ENCODE measurements around the gene KLF1. TPM values are rescaled to one million over a fixed set of nuclear protein-coding genes. Genes with fewer than 3 reads are reported as not detected.

The KLF1 gene
- total RNA-seq, 1 donor from 2014 or later = not detected

- H3K27ac ChIP-seq (ENCODE audit: low read depth, low read length) = no peak overlapping the region
- H3K27me3 ChIP-seq (ENCODE audit: insufficient read depth, low read length) = peaks cover 33% of the 10 kb centered on the region
- no peaks in the 10 kb centered on the region for H3K36me3 ChIP-seq (ENCODE audit: insufficient read depth, low read length)
- no peaks in the 10 kb centered on the region for H3K9me3 Mint-ChIP-seq (ENCODE audit: unreplicated experiment)
- peaks cover 5% of the 10 kb centered on the region for H3K9me3 ChIP-seq (ENCODE audit: insufficient read depth, low read depth, low read length)
- peak overlapping the region; percentile 62 for H2AFZ ChIP-seq (ENCODE audit: low read depth, low read length)
- H3K79me2 ChIP-seq (ENCODE audit: insufficient read depth, low read length) = no peaks in the 10 kb centered on the region
- H3K4me2 ChIP-seq (ENCODE audit: low read length) = peak overlapping the region; percentile 80
- H3K4me3 ChIP-seq (ENCODE audit: insufficient read depth, low read depth, low read length) = peak overlapping the region; percentile 40
- DNase-seq (ENCODE audit: low read depth) (no peak), FAIRE-seq (no peak)
- H3K27me3 Mint-ChIP-seq (ENCODE audit: low read depth, unreplicated experiment) = peaks cover 18% of the 10 kb centered on the region
- H3K9ac ChIP-seq (ENCODE audit: low read length) = no peak overlapping the region
- peaks cover 4% of the 10 kb centered on the region for H3K4me1 ChIP-seq (ENCODE audit: insufficient read depth, low read length)
- TF ChIP-seq EZH2 (IDR thresholded peaks at IDR 0.05; ENCODE audit: insufficient read depth, low read length) (no peak), CTCF (IDR thresholded peaks at IDR 0.05; ENCODE audit: insufficient read depth, low read depth, low read length) (no peak)
- peak overlapping the region; percentile 67 for H3K27ac Mint-ChIP-seq (ENCODE audit: unreplicated experiment)
- H4K20me1 ChIP-seq (ENCODE audit: insufficient read depth, low read length) = no peaks in the 10 kb centered on the region
- H3K4me3 Mint-ChIP-seq (ENCODE audit: unreplicated experiment) = peak overlapping the region; percentile 78
- no peaks in the 10 kb centered on the region for H3K36me3 Mint-ChIP-seq (ENCODE audit: low read depth, unreplicated experiment)
- no peaks in the 10 kb centered on the region for H3K4me1 Mint-ChIP-seq (ENCODE audit: low read depth, unreplicated experiment)
Measured at GRCh38 chr19:12841094-12841493, 45.9 kb downstream of the KLF1 start.

GRCh38 chr19:12840091-12841079 lies 46.6 kb downstream of the KLF1 start:
- DNase-seq (ENCODE audit: low read depth) (no peak), FAIRE-seq (no peak)
- H3K27me3 Mint-ChIP-seq (ENCODE audit: low read depth, unreplicated experiment) = peaks cover 18% of the 10 kb centered on the region
- no peaks in the 10 kb centered on the region for H3K36me3 ChIP-seq (ENCODE audit: insufficient read depth, low read length)
- H3K4me3 Mint-ChIP-seq (ENCODE audit: unreplicated experiment) = peak overlapping the region; percentile 78
- H3K9me3 ChIP-seq (ENCODE audit: insufficient read depth, low read depth, low read length) = peaks cover 5% of the 10 kb centered on the region
- H4K20me1 ChIP-seq (ENCODE audit: insufficient read depth, low read length) = no peaks in the 10 kb centered on the region
- H3K27me3 ChIP-seq (ENCODE audit: insufficient read depth, low read length) = peaks cover 40% of the 10 kb centered on the region
- H3K4me3 ChIP-seq (ENCODE audit: insufficient read depth, low read depth, low read length) = peak overlapping the region; percentile 40
- no peaks in the 10 kb centered on the region for H3K36me3 Mint-ChIP-seq (ENCODE audit: low read depth, unreplicated experiment)
- peaks cover 4% of the 10 kb centered on the region for H3K4me1 ChIP-seq (ENCODE audit: insufficient read depth, low read length)
- peak overlapping the region; percentile 62 for H2AFZ ChIP-seq (ENCODE audit: low read depth, low read length)
- TF ChIP-seq CTCF (IDR thresholded peaks at IDR 0.05; ENCODE audit: insufficient read depth, low read depth, low read length) (no peak), EZH2 (IDR thresholded peaks at IDR 0.05; ENCODE audit: insufficient read depth, low read length) (no peak)
- no peak overlapping the region for H3K9ac ChIP-seq (ENCODE audit: low read length)
- H3K27ac ChIP-seq (ENCODE audit: low read depth, low read length) = no peak overlapping the region
- H3K79me2 ChIP-seq (ENCODE audit: insufficient read depth, low read length) = no peaks in the 10 kb centered on the region
- peak overlapping the region; percentile 28 for H3K27ac Mint-ChIP-seq (ENCODE audit: unreplicated experiment)
- peak overlapping the region; percentile 80 for H3K4me2 ChIP-seq (ENCODE audit: low read length)
- no peaks in the 10 kb centered on the region for H3K4me1 Mint-ChIP-seq (ENCODE audit: low read depth, unreplicated experiment)
- no peaks in the 10 kb centered on the region for H3K9me3 Mint-ChIP-seq (ENCODE audit: unreplicated experiment)
